ENCODE measurements around the gene EDIL3.

- TF ChIP-seq CTCF (IDR thresholded peaks at IDR 0.05; ENCODE audit: extremely low read depth in 1 of 2, insufficient read depth in 1 of 2, low read depth in 1 of 2, low read length in 2 of 2) (no peak), POLR2A (IDR thresholded peaks at IDR 0.05; ENCODE audit: low read depth, low read length) (no peak), POLR2AphosphoS5 (IDR thresholded peaks at IDR 0.05; ENCODE audit: insufficient read depth, low read depth, low read length) (no peak)
These were observed 123.7 kb downstream of the EDIL3 start for GRCh38 chr5:84260939-84261338.
